HCT116 (cell line): ENCODE measurements around the gene PDCD10. TPM values are rescaled to one million over a fixed set of nuclear protein-coding genes. Genes with fewer than 3 reads are reported as not detected.

ENCODE experiments used
- ATAC-seq: fragments of 200-7000 bp; cut with Tn5 transposase; 2 replicates; pipeline ENCODE4 v1.9.1; 2020; ENCODE audit warnings: mild to moderate bottlenecking, moderate library complexity
- BruUV-seq: library from RNA; stranded (reverse); fragments of 400-500 nt; replicated peaks from 2 replicates; lab custom pipeline; 2021; lab: Mats Ljungman, UMichigan
- CTCF ChIA-PET: fragments of 300-600 bp; sonication (Branson Sonifier 250); formaldehyde crosslinking; loops from one replicate; lab custom pipeline; 2021; ENCODE audit warnings: antibody characterized with exemption; lab: Charles Lee
- POLR2A ChIA-PET: fragments of 300-600, 350-600 bp; sonication (Branson Sonifier 250); formaldehyde crosslinking; loops from one replicate; lab custom pipeline; 2021; ENCODE audit warnings: antibody characterized with exemption; lab: Charles Lee
- RAD21 ChIA-PET, 2 experiments: fragments of 300-600 bp; sonication (Branson Sonifier 250); formaldehyde crosslinking; loops; one replicate each; lab custom pipeline; 2023; ENCODE audit warnings: low total read pairs in 2 of 2; ENCODE audit not compliant: uncharacterized antibody in 2 of 2, unreplicated experiment in 2 of 2, low non-redundant PET in 1 of 2; lab: Charles Lee
- DNase-seq: peaks from one replicate; pipeline ENCODE4 v3.0.0-alpha.2; 2010; ENCODE audit warnings: low read depth, low spot score
- H2AFZ ChIP-seq: fragments of 200-600 bp; shearing (Covaris generic), sonication (generic); 2 replicates; pipeline ENCODE4 v1.6.1; 2017; ENCODE audit warnings: low read depth, mixed run types, mixed read lengths, antibody characterized with exemption, low read length; ENCODE audit not compliant: poor library complexity, severe bottlenecking
- H3K27ac ChIP-seq: 2 replicates; pipeline ENCODE4 v1.5.1; 2012; ENCODE audit warnings: low read depth, low read length
- H3K27me3 ChIP-seq: fragments of 200-600 bp; sonication (generic); 2 replicates; pipeline ENCODE4 v1.6.1; 2016; ENCODE audit warnings: mixed run types, low read length, mixed read lengths; ENCODE audit not compliant: insufficient read depth
- H3K36me3 ChIP-seq, 2 experiments: fragments of 200-500 bp in 1 of 2; fragments of 200-600 bp in 1 of 2; sonication (Bioruptor generic) in 1 of 2; sonication (generic) in 1 of 2; 2 replicates each; pipeline versions ENCODE4 v1.5.1 to v1.6.1; 2014 to 2016; ENCODE audit warnings: low read length in 2 of 2, inconsistent platforms in 1 of 2, mixed read lengths in 1 of 2, mixed run types in 1 of 2; ENCODE audit not compliant: insufficient read depth in 2 of 2, control insufficient read depth in 1 of 2
- H3K4me1 ChIP-seq, 2 experiments: fragments of 200-600 bp in 1 of 2; sonication (generic) in 1 of 2; 2 replicates each; pipeline versions ENCODE4 v1.5.1 to v1.6.1; 2012 to 2017; ENCODE audit warnings: low read length in 2 of 2, inconsistent platforms in 1 of 2, mild to moderate bottlenecking in 1 of 2, mixed read lengths in 1 of 2, mixed run types in 1 of 2, moderate library complexity in 1 of 2; ENCODE audit not compliant: insufficient read depth in 2 of 2, control insufficient read depth in 1 of 2
- H3K4me2 ChIP-seq: fragments of 200-600 bp; sonication (generic); 2 replicates; pipeline ENCODE4 v1.6.1; 2017; ENCODE audit warnings: mixed run types, low read length, mixed read lengths
- H3K4me3 ChIP-seq, 2 experiments: fragments of 200-600 bp in 1 of 2; sonication (generic) in 1 of 2; replicated peaks in 1 of 2; 2 replicates each; pipeline ENCODE4 v1.5.1; 2011 to 2016; ENCODE audit warnings: low read length in 2 of 2, control low read depth in 1 of 2, low read depth in 1 of 2, mild to moderate bottlenecking in 1 of 2, mixed read lengths in 1 of 2, mixed run types in 1 of 2
- H3K79me2 ChIP-seq: fragments of 200-600 bp; sonication (generic); 2 replicates; pipeline ENCODE4 v1.6.1; 2017; ENCODE audit warnings: mild to moderate bottlenecking, mixed run types, low read length, moderate library complexity, mixed read lengths; ENCODE audit not compliant: insufficient read depth
- H3K9ac ChIP-seq: fragments of 200-600 bp; sonication (generic); 2 replicates; pipeline ENCODE4 v1.6.1; 2016; ENCODE audit warnings: low read length, mixed read lengths
- H3K9me2 ChIP-seq: fragments of 200-600 bp; sonication (generic), shearing (Covaris generic); 2 replicates; pipeline ENCODE4 v1.6.1; 2017; ENCODE audit warnings: mixed run types, mild to moderate bottlenecking, moderate library complexity; ENCODE audit not compliant: insufficient read depth
- H3K9me3 ChIP-seq, 2 experiments: fragments of 200-500 bp in 1 of 2; fragments of 200-600 bp in 1 of 2; sonication (Bioruptor generic) in 1 of 2; sonication (generic) in 1 of 2; 2 replicates each; pipeline ENCODE4 v1.6.1; 2014 to 2017; ENCODE audit warnings: low read length in 2 of 2, mixed read lengths in 2 of 2, inconsistent platforms in 1 of 2, low read depth in 1 of 2, mild to moderate bottlenecking in 1 of 2, mixed run types in 1 of 2, moderate library complexity in 1 of 2; ENCODE audit not compliant: control insufficient read depth in 1 of 2, insufficient read depth in 1 of 2
- H4K20me1 ChIP-seq: fragments of 200-600 bp; sonication (generic), shearing (Covaris generic); 2 replicates; pipeline ENCODE4 v1.6.1; 2017; ENCODE audit warnings: mixed run types, mild to moderate bottlenecking, moderate library complexity; ENCODE audit not compliant: insufficient read depth
- CEBPB ChIP-seq: IDR thresholded peaks from 2 replicates; pipeline ENCODE4 v1.6.1; 2012; ENCODE audit warnings: low read depth
- EGR1 ChIP-seq: IDR thresholded peaks from 2 replicates; pipeline ENCODE4 v1.6.1; 2012; ENCODE audit warnings: low read depth
- EZH2 ChIP-seq: fragments of 200-600 bp; sonication (generic); IDR thresholded peaks from 2 replicates; pipeline ENCODE4 v1.6.1; 2017; ENCODE audit warnings: antibody characterized with exemption, mixed run types
- EZH2phosphoT487 ChIP-seq: fragments of 200-600 bp; IDR thresholded peaks from 2 replicates; pipeline ENCODE4 v1.6.1; 2018; ENCODE audit warnings: antibody characterized with exemption, borderline replicate concordance
- POLR2AphosphoS5 ChIP-seq: IDR thresholded peaks from 2 replicates; pipeline ENCODE4 v1.6.1; 2011; ENCODE audit warnings: mild to moderate bottlenecking, low read depth, low read length, moderate library complexity
- RAD21 ChIP-seq: IDR thresholded peaks from 2 replicates; pipeline ENCODE4 v1.6.1; 2012; ENCODE audit warnings: low read depth, mild to moderate bottlenecking
- SP1 ChIP-seq: IDR thresholded peaks from 2 replicates; pipeline ENCODE4 v1.6.1; 2012; ENCODE audit warnings: low read depth
- SRF ChIP-seq: IDR thresholded peaks from 2 replicates; pipeline ENCODE4 v1.6.1; 2012; ENCODE audit warnings: low read depth
- intact Hi-C: fragments of 100-400 bp; cut with micrococcal nuclease; formaldehyde crosslinking; loops from 2 replicates; pipeline ENCODE4 v1.10.0; 2022
- total RNA-seq: library from RNA; stranded (reverse); gene quantifications from one replicate; pipeline ENCODE4 v1.2.1, GENCODE V29; 2021; ENCODE audit not compliant: unreplicated experiment
- TF ChIP-seq, protein P1 (sequence below): IDR thresholded peaks from 2 replicates; pipeline ENCODE4 v1.6.1; 2012
- TF ChIP-seq, protein P2 (sequence below): IDR thresholded peaks from 2 replicates; pipeline ENCODE4 v1.6.1; 2012

Gene PDCD10
- total RNA-seq, 1 experiment from 2014 or later = 59.0 TPM

DNA sequence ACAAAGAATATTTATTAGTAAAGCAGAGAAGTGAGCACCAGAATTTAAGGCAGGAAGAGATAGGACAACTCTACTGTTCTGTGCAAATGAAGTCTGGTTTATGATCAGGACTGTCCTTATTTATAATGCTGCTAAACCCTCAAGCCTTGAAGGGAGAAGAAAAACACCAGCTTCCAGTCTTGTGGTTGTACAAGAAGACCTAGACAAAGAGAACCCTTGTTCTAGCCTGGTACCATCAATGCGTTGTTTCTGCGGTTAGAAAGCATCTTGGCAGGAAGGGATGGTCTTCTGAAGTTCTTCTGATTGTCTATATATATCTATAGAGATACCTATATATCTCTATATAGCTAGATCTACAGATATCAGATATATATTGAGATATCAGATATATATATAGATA lies 33.8 kb downstream of the PDCD10 start:
- no peak overlapping the region for H3K4me3 ChIP-seq
- RAD21 ChIA-PET = no interaction called here
- TF ChIP-seq, protein P1, sequence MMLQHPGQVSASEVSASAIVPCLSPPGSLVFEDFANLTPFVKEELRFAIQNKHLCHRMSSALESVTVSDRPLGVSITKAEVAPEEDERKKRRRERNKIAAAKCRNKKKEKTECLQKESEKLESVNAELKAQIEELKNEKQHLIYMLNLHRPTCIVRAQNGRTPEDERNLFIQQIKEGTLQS = no peak
- TF ChIP-seq EZH2 (no peak), SP1 (no peak)
- TF ChIP-seq, protein P2, sequence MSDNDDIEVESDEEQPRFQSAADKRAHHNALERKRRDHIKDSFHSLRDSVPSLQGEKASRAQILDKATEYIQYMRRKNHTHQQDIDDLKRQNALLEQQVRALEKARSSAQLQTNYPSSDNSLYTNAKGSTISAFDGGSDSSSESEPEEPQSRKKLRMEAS = no peak
- no peaks in the 10 kb centered on the region for H3K4me1 ChIP-seq
- intact Hi-C loops = no loop called here
- no peak for DNase-seq
- no peaks in the 10 kb centered on the region for H4K20me1 ChIP-seq
- H3K9me2 ChIP-seq = no peaks in the 10 kb centered on the region
- POLR2A ChIA-PET = no interaction called here
- no TSS peak for BruUV-seq
- H3K36me3 ChIP-seq = no peaks in the 10 kb centered on the region
- no peak overlapping the region for H2AFZ ChIP-seq
- CTCF ChIA-PET = no interaction called here
- no peak overlapping the region for H3K4me2 ChIP-seq
- no peak overlapping the region for H3K9ac ChIP-seq
- H3K27ac ChIP-seq = no peak overlapping the region
- no peak for ATAC-seq
- no peaks in the 10 kb centered on the region for H3K9me3 ChIP-seq
- peaks cover 18% of the 10 kb centered on the region for H3K79me2 ChIP-seq
- H3K27me3 ChIP-seq = no peaks in the 10 kb centered on the region

DNA sequence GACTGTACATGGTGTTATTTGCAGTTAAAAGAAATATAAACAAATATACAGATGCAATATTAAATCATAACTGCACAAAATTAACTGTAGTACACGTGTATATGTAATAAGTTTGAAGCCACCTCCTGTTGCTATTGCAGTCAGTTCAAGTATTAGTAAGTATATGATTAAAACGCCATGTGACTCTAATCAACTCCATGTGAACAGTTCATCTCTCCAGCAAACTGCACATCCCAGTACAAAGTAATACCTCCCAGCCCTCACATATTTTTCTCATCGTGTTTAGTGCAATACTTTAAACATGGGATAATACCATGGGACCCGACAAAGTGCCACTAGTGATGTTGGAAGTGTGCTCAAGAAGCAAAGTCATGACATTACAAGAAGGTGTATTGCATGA lies 34.6 kb downstream of the PDCD10 start:
- no peak overlapping the region for H3K4me2 ChIP-seq
- H3K4me1 ChIP-seq = no peaks in the 10 kb centered on the region
- H3K36me3 ChIP-seq = 0 out of 4 replicates have a peak, but pooled peaks cover 2 to 3% of the 10 kb centered on the region in 2 experiments
- H3K4me3 ChIP-seq = no peak overlapping the region
- no peak overlapping the region for H3K9ac ChIP-seq
- no peak overlapping the region for H3K27ac ChIP-seq
- RAD21 ChIA-PET = no interaction called here
- H3K9me2 ChIP-seq = no peaks in the 10 kb centered on the region
- POLR2A ChIA-PET = no interaction called here
- ATAC-seq = no peak
- no peak for DNase-seq
- TF ChIP-seq EZH2phosphoT487 (no peak), RAD21 (no peak), SRF (no peak), CEBPB (no peak), POLR2AphosphoS5 (no peak), EGR1 (no peak)
- H4K20me1 ChIP-seq = no peaks in the 10 kb centered on the region
- no peak overlapping the region for H2AFZ ChIP-seq
- H3K79me2 ChIP-seq = peaks cover 16% of the 10 kb centered on the region
- H3K27me3 ChIP-seq = no peaks in the 10 kb centered on the region
- no peaks in the 10 kb centered on the region for H3K9me3 ChIP-seq
- intact Hi-C loops = no loop called here
- CTCF ChIA-PET = no interaction called here
- BruUV-seq = no TSS peak
